NCI-H2196 (cell line): ENCODE results near the gene FUS.
"Not testable (repeated sequence)": the region's sequence is repeated elsewhere in the genome, so short reads cannot be mapped to it uniquely, and the experiment has no call there.

ENCODE experiments used
- DNase-seq: peaks from one replicate; lab custom pipeline; 2025; ENCODE audit not compliant: unreplicated experiment; lab: John Stamatoyannopoulos, UW

The FUS gene

GRCh38 chr16:31179747-31180459 lies at the start of gene FUS:
Gene FUS (plus strand): TSS chr16:31180139. CDS start chr16:31180215, 76 bp downstream.
- DNase-seq, result peak; percentile 91

GRCh38 chr16:31130336-31130891 lies 49.5 kb upstream of the FUS start:
- peak; percentile 28 for DNase-seq

GRCh38 chr16:31130899-31131298 lies 49.0 kb upstream of the FUS start:
- DNase-seq, result peak; percentile 67

GRCh38 chr16:31131416-31131815 lies 48.5 kb upstream of the FUS start:
- DNase-seq, result no peak

GRCh38 chr16:31131841-31132271 lies 48.1 kb upstream of the FUS start:
- DNase-seq, result no peak

GRCh38 chr16:31132303-31132979 lies 47.5 kb upstream of the FUS start:
- DNase-seq, result no peak

- no peak for DNase-seq
Observed at GRCh38 chr16:31133046-31133501, 46.9 kb upstream of the FUS start.

- DNase-seq, result peak; percentile 30
Observed at GRCh38 chr16:31134091-31134571, 45.8 kb upstream of the FUS start.

GRCh38 chr16:31134625-31135534 lies 45.1 kb upstream of the FUS start:
- DNase-seq, result peak; percentile 61

- peak; percentile 56 for DNase-seq
Observed at GRCh38 chr16:31135535-31136286, 44.2 kb upstream of the FUS start, which contains the start of gene PRSS8. Gene PRSS8 (minus strand): TSS chr16:31135727. CDS start chr16:31135498, 229 bp downstream.

- no peak for DNase-seq
Observed at GRCh38 chr16:31136287-31136662, 43.7 kb upstream of the FUS start.

- DNase-seq, result not testable (repeated sequence)
Observed at GRCh38 chr16:31136822-31137499, 43.0 kb upstream of the FUS start.

- no peak for DNase-seq
Observed at GRCh38 chr16:31138621-31139578, 41.0 kb upstream of the FUS start.

- DNase-seq, result not testable (repeated sequence)
Observed at GRCh38 chr16:31141071-31141469, 38.9 kb upstream of the FUS start.

GRCh38 chr16:31141489-31142108 lies 38.3 kb upstream of the FUS start:
- DNase-seq, result no peak

GRCh38 chr16:31142109-31143010 lies 37.6 kb upstream of the FUS start:
- peak; percentile 100 for DNase-seq
